Fibroblast of villous mesenchyme (primary cell): ENCODE measurements around the gene COX7A2. TPM values are rescaled to one million over a fixed set of nuclear protein-coding genes. Genes with fewer than 3 reads are reported as not detected.

Source experiments
- DNase-seq: peaks from one replicate; pipeline ENCODE4 v3.0.0-alpha.2; 2010; ENCODE audit warnings: low read depth
- H3K4me3 ChIP-seq: 2 replicates; pipeline ENCODE4 v1.5.1; 2011; ENCODE audit warnings: low read depth, mild to moderate bottlenecking, low read length
- CTCF ChIP-seq: IDR thresholded peaks from 2 replicates; pipeline ENCODE4 v1.5.1; 2012; ENCODE audit warnings: low read depth, mild to moderate bottlenecking, low read length; ENCODE audit not compliant: insufficient read depth
- total RNA-seq: library from RNA; depleted of rRNA; stranded (reverse); fragments of >200 nt; gene quantifications from 2 replicates; pipeline ENCODE4 v1.2.3, GENCODE V29; 2012

The COX7A2 gene
- total RNA-seq, 1 donor = 120 TPM

- no peak for TF ChIP-seq CTCF
- DNase-seq = no peak
- H3K4me3 ChIP-seq = no peak overlapping the region
Observed at GRCh38 chr6:75262716-75263400, 19.3 kb upstream of the COX7A2 start.

- no peak for TF ChIP-seq CTCF
- H3K4me3 ChIP-seq = no peak overlapping the region
Observed at GRCh38 chr6:75261299-75261698, 17.7 kb upstream of the COX7A2 start.

GRCh38 chr6:75257343-75258087, 13.9 kb upstream of the COX7A2 start:
- no peak for TF ChIP-seq CTCF
- DNase-seq = no peak
- H3K4me3 ChIP-seq = no peak overlapping the region

More at GRCh38 chr6:75261299-75261698, 17.7 kb upstream of the COX7A2 start:
- DNase-seq = no peak

- TF ChIP-seq CTCF = no peak
- no peak for DNase-seq
- H3K4me3 ChIP-seq = no peak overlapping the region
Observed at GRCh38 chr6:75250552-75250951, 7.0 kb upstream of the COX7A2 start.

GRCh38 chr6:75249837-75250236, 6.2 kb upstream of the COX7A2 start:
- no peak overlapping the region for H3K4me3 ChIP-seq
- no peak for DNase-seq
- no peak for TF ChIP-seq CTCF

GRCh38 chr6:75246386-75246785, 2.8 kb upstream of the COX7A2 start:
- TF ChIP-seq CTCF = no peak
- no peak for DNase-seq
- no peak overlapping the region for H3K4me3 ChIP-seq
